ENCODE results near the gene SARNP. TPM values are rescaled to one million over a fixed set of nuclear protein-coding genes. Genes with fewer than 3 reads are reported as not detected.

Gene SARNP
- total RNA-seq, 4 donors from 2014 or later: 56.6 to 69.3 (median 64.0) TPM

- no peak for TF ChIP-seq CTCF (IDR thresholded peaks at IDR 0.05; ENCODE audit: low read depth)
Observed at GRCh38 chr12:55850401-55850800, 32.9 kb upstream of the SARNP start.

GRCh38 chr12:55849616-55850343 lies 32.3 kb upstream of the SARNP start:
- TF ChIP-seq CTCF (IDR thresholded peaks at IDR 0.05; ENCODE audit: low read depth): no peak

GRCh38 chr12:55847603-55848291 lies 30.2 kb upstream of the SARNP start:
- TF ChIP-seq CTCF (IDR thresholded peaks at IDR 0.05; ENCODE audit: low read depth): no peak

- TF ChIP-seq CTCF (IDR thresholded peaks at IDR 0.05; ENCODE audit: low read depth): no peak
Observed at GRCh38 chr12:55847033-55847432, 29.5 kb upstream of the SARNP start.

GRCh38 chr12:55845785-55846496 lies 28.4 kb upstream of the SARNP start:
- TF ChIP-seq CTCF (IDR thresholded peaks at IDR 0.05; ENCODE audit: low read depth): no peak

GRCh38 chr12:55845361-55845760 lies 27.8 kb upstream of the SARNP start:
- TF ChIP-seq CTCF (IDR thresholded peaks at IDR 0.05; ENCODE audit: low read depth): no peak

GRCh38 chr12:55844961-55845360 lies 27.4 kb upstream of the SARNP start:
- TF ChIP-seq CTCF (IDR thresholded peaks at IDR 0.05; ENCODE audit: low read depth): no peak
